Right renal pelvis (tissue), 4 donors: ENCODE data around the gene FAM236C. TPM values are rescaled to one million over a fixed set of nuclear protein-coding genes. Genes with fewer than 3 reads are reported as not detected.
"Not testable (repeated sequence)": the region's sequence is repeated elsewhere in the genome, so short reads cannot be mapped to it uniquely, and the experiment has no call there.

Experiments
- DNase-seq, 4 donors: peaks; one replicate each; pipeline ENCODE4 v3.0.0-alpha.2; 2013; ENCODE audit warnings: low read depth in 4 of 4, low spot score in 3 of 4, missing footprints in 1 of 4
- polyA plus RNA-seq, 4 donors: library from polyadenylated mRNA; unstranded; fragments of 120-200 nt; gene quantifications; one replicate each; pipeline ENCODE4 v1.2.1, GENCODE V29; 2013; ENCODE audit not compliant: insufficient read length in 4 of 4

Gene FAM236C
- polyA plus RNA-seq, result not detected

GRCh38 chrX:72912315-72912714 lies at the start of gene FAM236C:
TSS of gene FAM236C (plus strand) at chrX:72912615. CDS start at chrX:72912715, 100 bp downstream.
- DNase-seq, result not testable (repeated sequence)

DNA sequence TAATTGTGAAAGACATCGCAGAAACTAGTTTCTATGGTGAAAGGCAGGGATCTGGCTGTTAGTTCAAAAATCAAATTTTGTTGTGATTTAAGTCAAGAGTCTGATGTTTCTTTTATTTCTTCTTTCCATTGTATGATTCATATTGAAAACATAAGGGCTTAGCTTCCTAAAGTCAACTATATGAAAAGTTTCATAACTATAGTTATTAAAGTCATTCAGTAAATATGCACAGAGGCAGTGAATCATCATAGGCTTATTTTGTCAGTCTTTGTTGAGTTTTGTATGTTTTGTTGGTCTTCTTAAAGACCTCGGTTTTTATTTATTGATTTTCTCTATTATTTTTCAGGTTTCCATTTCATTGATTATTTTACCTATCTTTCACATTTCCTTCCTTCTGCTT lies 29.5 kb upstream of the FAM236C start:
- not testable (repeated sequence) for DNase-seq

DNA sequence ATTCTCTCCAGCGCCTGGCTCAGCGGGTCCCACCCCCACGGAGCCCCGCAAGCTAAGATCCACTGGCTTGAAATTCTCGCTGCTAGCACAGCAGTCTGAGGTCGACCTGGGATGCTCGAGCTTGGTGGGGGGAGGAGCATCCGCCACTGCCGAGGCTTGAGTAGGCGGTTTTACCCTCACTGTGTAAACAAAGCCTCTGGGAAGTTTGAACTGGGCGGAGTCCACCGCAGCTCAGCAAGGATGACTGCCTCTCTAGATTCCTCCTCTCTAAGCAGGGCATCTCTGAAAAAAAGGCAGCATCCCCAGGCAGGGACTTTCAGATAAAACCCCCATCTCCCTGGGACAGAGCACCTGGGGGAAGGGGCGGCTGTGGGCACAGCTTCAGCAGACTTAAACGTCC lies 22.7 kb upstream of the FAM236C start:
- not testable (repeated sequence) for DNase-seq

DNA sequence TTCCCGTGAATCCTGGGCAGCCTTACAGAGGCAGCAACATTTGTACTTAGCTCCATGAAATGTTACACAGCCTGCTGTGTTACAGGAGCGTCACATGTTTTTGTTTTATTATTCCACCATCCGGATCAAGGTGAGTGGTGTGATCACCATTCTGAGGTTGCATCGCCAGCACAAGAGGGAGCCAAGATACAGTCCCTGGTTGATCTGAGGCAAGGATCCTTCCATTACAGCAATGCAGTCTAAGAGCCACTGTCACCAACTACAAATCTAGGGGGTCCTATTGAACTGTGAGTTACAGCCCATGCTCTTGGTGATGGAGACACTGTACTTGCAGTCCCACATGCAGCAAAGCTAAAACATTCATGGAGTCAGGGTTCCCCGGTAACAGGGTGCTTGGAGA lies 3.7 kb downstream of the FAM236C start:
- DNase-seq, result not testable (repeated sequence)

DNA sequence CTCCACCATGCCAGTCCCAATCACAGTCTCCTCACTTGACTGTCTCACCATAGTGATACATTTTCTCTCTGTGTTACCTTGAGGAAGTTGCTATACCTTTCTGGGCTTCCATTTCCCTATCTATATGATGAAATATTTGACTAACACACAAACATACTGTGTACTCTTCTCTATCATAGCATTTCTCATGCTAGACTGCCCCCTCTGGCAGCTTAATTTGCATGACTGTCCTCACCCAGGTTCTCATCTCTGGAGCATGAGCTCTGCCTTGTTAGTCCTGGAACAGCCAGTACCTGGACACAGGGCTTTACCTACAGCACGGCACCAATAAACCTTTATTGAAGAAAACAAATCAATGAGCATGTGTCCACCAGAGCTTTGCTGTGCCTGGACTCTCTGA lies 19.9 kb downstream of the FAM236C start:
- DNase-seq, result not testable (repeated sequence)

- DNase-seq, result not testable (repeated sequence)
Measured at GRCh38 chrX:72936455-72936854, 24.0 kb downstream of the FAM236C start.

- DNase-seq, result not testable (repeated sequence)
Measured at GRCh38 chrX:72936882-72937455, 24.6 kb downstream of the FAM236C start.

DNA sequence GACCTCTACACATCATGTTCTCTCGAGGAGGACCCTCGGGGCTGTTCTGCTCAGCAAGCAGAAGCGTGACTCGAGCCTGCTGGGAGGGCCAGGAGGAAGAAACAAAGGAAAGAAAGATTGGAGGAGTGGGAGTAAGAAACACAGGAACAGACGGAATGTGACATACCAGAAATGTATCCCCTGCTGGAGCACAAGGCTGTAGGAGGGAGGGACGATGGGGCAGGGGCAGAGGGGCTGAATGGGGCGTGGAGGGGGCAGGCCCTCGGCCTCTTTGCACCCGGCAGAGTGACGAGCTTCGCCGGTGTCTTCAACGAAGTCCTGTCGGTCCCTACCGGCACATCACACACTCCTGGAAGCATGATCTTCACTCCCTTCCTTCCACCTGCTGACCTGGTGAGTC lies 25.5 kb downstream of the FAM236C start, which contains the start of gene FAM236A:
FAM236A (plus strand) TSS at position 301 of the 400 bp plus-strand sequence; CDS start at position 358, 57 bp downstream.
- not testable (repeated sequence) for DNase-seq

DNA sequence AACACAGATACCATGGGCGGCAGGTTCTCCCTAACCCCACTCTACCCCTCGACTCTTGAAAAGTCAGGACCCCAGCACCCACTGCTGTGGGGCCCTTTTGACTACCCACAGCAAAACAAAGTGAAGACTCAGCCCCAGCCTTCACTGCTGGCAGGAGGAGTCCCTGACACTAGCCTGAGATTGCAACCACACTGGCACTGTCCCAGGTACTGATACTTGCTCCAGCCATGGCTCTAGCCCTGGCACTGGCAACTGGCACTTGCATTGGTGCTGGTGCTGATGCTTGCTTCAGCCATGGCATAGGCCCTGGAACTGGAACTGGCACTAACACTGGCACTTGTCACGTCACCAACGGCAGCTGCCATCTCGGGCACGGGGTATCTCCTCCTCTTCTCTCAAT lies 29.9 kb downstream of the FAM236C start:
- DNase-seq, result not testable (repeated sequence)

GRCh38 chrX:72943035-72943818 lies 30.8 kb downstream of the FAM236C start:
- DNase-seq, result not testable (repeated sequence)

DNA sequence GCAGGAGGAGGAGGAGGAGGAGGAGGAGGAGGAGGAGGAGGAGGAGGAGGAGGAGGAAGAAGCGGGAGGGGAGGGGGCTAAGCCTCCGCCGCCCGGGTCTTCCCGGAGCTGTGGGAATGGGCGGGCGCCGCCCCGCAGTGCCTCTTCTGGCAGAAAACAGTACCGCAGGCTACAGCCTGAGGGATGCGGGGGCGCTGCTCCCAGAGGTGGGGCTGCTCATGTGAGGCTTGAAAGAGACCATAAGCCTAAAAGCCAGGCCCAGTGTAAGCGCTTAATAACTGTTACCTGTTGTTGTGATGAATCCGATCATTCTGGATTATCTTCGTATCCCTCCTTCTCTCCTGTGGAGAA lies 31.4 kb downstream of the FAM236C start, which contains the start of gene DMRTC1:
DMRTC1 (minus strand) TSS at position 19 of the 351 bp plus-strand sequence. CDS start 68,143 bp downstream, outside the sequence.
- DNase-seq, result not testable (repeated sequence)

- not testable (repeated sequence) for DNase-seq
Measured at GRCh38 chrX:72959971-72960370, 47.6 kb downstream of the FAM236C start.

Other genes starting within 250 kb of the FAM236C start
- gene PHKA1, start 198.3 kb upstream of the FAM236C start, polyA plus RNA-seq, result 1 to 10 TPM; 5.2 to 5.6 (median 5.4) TPM
- gene DMRTC1B, start 135.7 kb upstream of the FAM236C start, polyA plus RNA-seq, result 1 to 10 TPM; 3.6 to 6.2 (median 4.3) TPM
- gene FAM236B, start 130.0 kb upstream of the FAM236C start, polyA plus RNA-seq, result not detected
- gene FAM236D, start 104.4 kb upstream of the FAM236C start, polyA plus RNA-seq, result not detected
- under 1 TPM in 1 of 4 donors, not detected in 3; 0.12 TPM for gene FAM236A, start 25.6 kb downstream of the FAM236C start, polyA plus RNA-seq
- 1 to 10 TPM in 1 of 4 donors, under 1 TPM in 3; 0.29 to 1.5 (median 0.48) TPM for gene DMRTC1, start 31.2 kb downstream of the FAM236C start, polyA plus RNA-seq
- gene PABPC1L2B, start 90.3 kb downstream of the FAM236C start, polyA plus RNA-seq, result under 1 TPM in 1 of 4 donors, not detected in 3; 0.03 TPM
- not detected for gene PABPC1L2A, start 166.9 kb downstream of the FAM236C start, polyA plus RNA-seq